IPS-NIHi7 (cell line): Measurements from ENCODE around the gene NR2F1-AS1.
"Not testable (repeated sequence)": the region's sequence is repeated elsewhere in the genome, so short reads cannot be mapped to it uniquely, and the experiment has no call there.

Experiments used
- DNase-seq: peaks from one replicate; pipeline ENCODE4 v3.0.0; 2012; ENCODE audit warnings: mixed read lengths; ENCODE audit errors: extremely low spot score

Gene NR2F1-AS1

GRCh38 chr5:93430118-93430517 lies 150.9 kb downstream of the NR2F1-AS1 start:
- DNase-seq = no peak

GRCh38 chr5:93428868-93429267 lies 152.2 kb downstream of the NR2F1-AS1 start:
- DNase-seq = no peak

- no peak for DNase-seq
Observed at GRCh38 chr5:93427316-93427715, 153.7 kb downstream of the NR2F1-AS1 start.

GRCh38 chr5:93425096-93425495 lies 155.9 kb downstream of the NR2F1-AS1 start:
- no peak for DNase-seq

- no peak for DNase-seq
Observed at GRCh38 chr5:93423300-93423699, 157.7 kb downstream of the NR2F1-AS1 start.

GRCh38 chr5:93422652-93423280 lies 158.3 kb downstream of the NR2F1-AS1 start:
- DNase-seq = no peak

- DNase-seq = peak; percentile 15
Observed at GRCh38 chr5:93421987-93422401, 159.0 kb downstream of the NR2F1-AS1 start.

- DNase-seq = peak; percentile 63
Observed at GRCh38 chr5:93421468-93421867, 159.6 kb downstream of the NR2F1-AS1 start.

- DNase-seq = no peak
Observed at GRCh38 chr5:93417490-93417889, 163.5 kb downstream of the NR2F1-AS1 start.

GRCh38 chr5:93415819-93416218 lies 165.2 kb downstream of the NR2F1-AS1 start:
- no peak for DNase-seq

- DNase-seq = no peak
Observed at GRCh38 chr5:93411716-93412115, 169.3 kb downstream of the NR2F1-AS1 start.

GRCh38 chr5:93409691-93410090 lies 171.3 kb downstream of the NR2F1-AS1 start:
- no peak for DNase-seq

- no peak for DNase-seq
Observed at GRCh38 chr5:93407454-93407853, 173.6 kb downstream of the NR2F1-AS1 start.

- no peak for DNase-seq
Observed at GRCh38 chr5:93406971-93407401, 174.0 kb downstream of the NR2F1-AS1 start.

GRCh38 chr5:93404246-93404645 lies 176.8 kb downstream of the NR2F1-AS1 start:
- no peak for DNase-seq

GRCh38 chr5:93403141-93403928 lies 177.7 kb downstream of the NR2F1-AS1 start:
- no peak for DNase-seq

- no peak for DNase-seq
Observed at GRCh38 chr5:93402451-93402850, 178.6 kb downstream of the NR2F1-AS1 start.

GRCh38 chr5:93401634-93402213 lies 179.3 kb downstream of the NR2F1-AS1 start:
- no peak for DNase-seq

- DNase-seq = no peak
Observed at GRCh38 chr5:93399675-93400074, 181.3 kb downstream of the NR2F1-AS1 start.

GRCh38 chr5:93395971-93396379 lies 185.0 kb downstream of the NR2F1-AS1 start:
- DNase-seq = no peak

GRCh38 chr5:93395010-93395409 lies 186.0 kb downstream of the NR2F1-AS1 start:
- no peak for DNase-seq

- no peak for DNase-seq
Observed at GRCh38 chr5:93394301-93394700, 186.7 kb downstream of the NR2F1-AS1 start.

- DNase-seq = not testable (repeated sequence)
Observed at GRCh38 chr5:93391169-93391568, 189.8 kb downstream of the NR2F1-AS1 start.
